Measurements from ENCODE around the gene CSNK2A2.

The CSNK2A2 gene

DNA sequence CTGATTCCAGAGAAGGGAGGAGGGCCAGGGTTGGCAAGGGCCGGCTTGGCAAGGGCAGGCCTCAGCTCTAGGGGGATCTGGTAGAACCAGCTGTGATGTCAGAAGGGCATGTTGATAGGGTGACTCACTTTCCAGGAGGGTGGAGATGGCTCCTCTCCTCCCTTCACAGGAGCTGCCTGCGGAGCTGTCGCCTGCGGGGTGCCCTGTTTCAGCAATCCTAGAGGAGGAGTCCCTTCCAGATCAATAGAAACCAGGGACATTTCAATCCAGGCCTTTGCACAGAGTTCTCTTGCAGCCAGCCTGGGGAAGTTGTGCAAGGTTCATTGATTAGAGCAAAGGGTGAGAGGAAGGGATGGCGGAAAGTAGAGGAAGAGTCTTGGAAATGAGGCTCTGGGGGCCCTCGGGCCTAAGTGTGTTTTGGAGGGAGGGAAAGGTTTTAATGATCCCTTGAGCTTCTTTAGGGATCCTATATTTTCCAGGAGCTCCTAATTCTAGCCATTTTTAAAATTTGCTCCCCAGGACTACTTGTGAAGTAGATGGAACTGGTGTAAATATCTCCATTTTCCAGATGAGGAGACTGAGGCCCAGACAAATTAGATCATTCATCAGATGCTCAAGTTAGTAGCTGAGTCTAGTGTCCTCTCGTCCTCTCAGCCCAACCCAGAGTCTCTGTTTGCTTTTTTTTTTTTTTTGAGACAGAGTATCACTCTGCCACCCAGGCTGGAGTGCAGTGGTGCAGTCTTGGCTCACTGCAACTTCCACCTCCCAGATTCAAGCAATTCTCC is 24.8 kb upstream of the CSNK2A2 start:
- Histone ChIP-seq H3K9me3 (ENCODE audit: control insufficient read depth in 5 of 5, low read length in 5 of 5) (peaks cover 0 to 3% (median 0%) of the 10 kb centered on the region in 5 donors), H3K27ac (ENCODE audit: low read depth, low read length) (no peak overlapping the region), H3K4me3 (ENCODE audit: low read depth in 1 of 5, low read length in 5 of 5) (peak overlapping the region in 1 of 5 donors; percentile 3), H3K9ac (ENCODE audit: low read length in 5 of 5) (no peak overlapping the region), H3K36me3 (ENCODE audit: control insufficient read depth in 5 of 5, insufficient read depth in 5 of 5, low read length in 5 of 5) (no peaks in the 10 kb centered on the region), H3K27me3 (ENCODE audit: control insufficient read depth in 5 of 5, insufficient read depth in 4 of 5, low read length in 5 of 5) (peaks cover 0 to 2% (median 0%) of the 10 kb centered on the region in 5 donors), H3K4me1 (ENCODE audit: control insufficient read depth in 5 of 5, insufficient read depth in 5 of 5, low read length in 5 of 5) (peaks cover 0 to 13% (median 6%) of the 10 kb centered on the region in 5 donors)

DNA sequence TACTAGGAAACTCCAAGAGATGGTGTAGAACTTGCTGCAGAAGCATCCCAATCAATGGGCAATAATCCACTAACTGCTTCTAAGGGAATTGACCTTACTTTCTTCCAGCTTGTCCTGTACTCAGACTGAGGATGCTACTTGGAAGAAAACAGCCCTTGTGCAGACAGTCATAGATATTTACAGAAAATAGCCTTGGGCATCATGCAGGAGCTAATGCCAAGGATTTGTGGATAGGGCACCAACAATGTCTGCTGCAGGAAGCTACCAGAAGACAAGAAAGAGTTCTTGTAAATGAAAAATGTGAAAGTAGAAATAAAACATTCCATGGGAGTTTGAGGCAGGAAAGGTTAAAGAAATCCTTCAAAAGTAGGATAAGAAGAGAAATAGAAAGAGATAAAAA is 21.5 kb upstream of the CSNK2A2 start:
- Histone ChIP-seq H3K9me3 (ENCODE audit: control insufficient read depth in 5 of 5, low read length in 5 of 5) (peaks cover 0 to 8% (median 3%) of the 10 kb centered on the region in 5 donors), H3K27me3 (ENCODE audit: control insufficient read depth in 5 of 5, insufficient read depth in 4 of 5, low read length in 5 of 5) (peaks cover 0 to 6% (median 0%) of the 10 kb centered on the region in 5 donors), H3K4me1 (ENCODE audit: control insufficient read depth in 5 of 5, insufficient read depth in 5 of 5, low read length in 5 of 5) (peaks cover 0 to 13% (median 6%) of the 10 kb centered on the region in 5 donors), H3K4me3 (ENCODE audit: low read depth in 1 of 5, low read length in 5 of 5) (no peak overlapping the region), H3K36me3 (ENCODE audit: control insufficient read depth in 5 of 5, insufficient read depth in 5 of 5, low read length in 5 of 5) (no peaks in the 10 kb centered on the region), H3K27ac (ENCODE audit: low read depth, low read length) (no peak overlapping the region), H3K9ac (ENCODE audit: low read length in 5 of 5) (no peak overlapping the region)

DNA sequence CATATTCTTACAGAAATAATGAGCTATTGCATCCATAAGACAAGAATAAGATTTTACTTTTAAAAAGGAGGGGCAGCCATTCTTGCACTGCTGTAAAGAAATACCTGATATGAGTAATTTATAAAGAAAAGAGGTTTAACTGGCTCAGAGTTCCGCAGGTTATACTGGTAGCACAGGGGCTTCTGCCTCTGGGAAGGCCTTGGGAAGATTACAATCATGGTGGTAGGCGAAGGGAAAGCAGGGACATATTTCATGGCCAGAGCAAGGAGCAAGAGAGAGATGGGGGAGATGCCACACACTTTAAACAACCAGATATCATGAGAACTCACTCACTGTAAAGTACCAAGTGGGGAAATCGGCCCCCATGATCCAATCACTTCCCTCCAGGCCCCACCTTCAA is 20.9 kb upstream of the CSNK2A2 start:
- no peaks in the 10 kb centered on the region for H3K36me3 ChIP-seq (ENCODE audit: control insufficient read depth in 5 of 5, insufficient read depth in 5 of 5, low read length in 5 of 5)
- no peak overlapping the region for H3K4me3 ChIP-seq (ENCODE audit: low read depth in 1 of 5, low read length in 5 of 5)
- H3K27ac ChIP-seq (ENCODE audit: low read depth, low read length) = no peak overlapping the region
- H3K27me3 ChIP-seq (ENCODE audit: control insufficient read depth in 5 of 5, insufficient read depth in 4 of 5, low read length in 5 of 5) = peaks cover 0 to 6% (median 0%) of the 10 kb centered on the region in 5 donors
- H3K4me1 ChIP-seq (ENCODE audit: control insufficient read depth in 5 of 5, insufficient read depth in 5 of 5, low read length in 5 of 5) = peaks cover 0 to 13% (median 6%) of the 10 kb centered on the region in 5 donors
- peaks cover 0 to 8% (median 3%) of the 10 kb centered on the region in 5 donors for H3K9me3 ChIP-seq (ENCODE audit: control insufficient read depth in 5 of 5, low read length in 5 of 5)
- no peak overlapping the region for H3K9ac ChIP-seq (ENCODE audit: low read length in 5 of 5)

DNA sequence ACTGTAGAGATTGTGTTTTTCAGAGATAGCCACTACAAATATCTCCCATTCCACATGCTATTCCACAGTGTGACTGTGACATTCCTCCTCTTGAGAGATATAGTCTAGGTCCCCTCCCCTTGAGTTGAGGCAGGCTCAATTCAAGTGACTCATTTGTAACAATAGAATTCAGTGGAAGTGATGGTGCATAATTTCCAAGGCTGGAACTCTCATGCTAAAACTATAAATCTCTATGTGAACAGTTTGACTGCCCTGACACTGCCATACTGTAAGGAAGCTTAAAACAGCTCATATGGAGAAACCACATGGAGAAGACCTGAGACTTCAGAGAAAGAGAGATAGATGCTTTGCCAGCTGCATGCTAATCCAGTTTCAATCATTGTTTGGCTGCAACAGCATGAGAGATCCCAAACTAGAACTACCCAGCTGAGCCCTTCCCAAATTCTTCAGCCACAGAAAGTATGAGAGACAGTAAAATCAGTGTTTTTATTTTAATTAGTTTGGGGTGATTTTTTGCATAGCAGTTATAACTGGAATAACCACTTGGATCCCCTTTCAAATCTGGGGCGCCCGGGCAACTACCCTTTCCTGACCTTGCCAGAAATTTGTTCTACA is 19.5 kb upstream of the CSNK2A2 start:
- no peak overlapping the region for H3K9ac ChIP-seq (ENCODE audit: low read length in 5 of 5)
- H3K27me3 ChIP-seq (ENCODE audit: control insufficient read depth in 5 of 5, insufficient read depth in 4 of 5, low read length in 5 of 5) = peaks cover 0 to 6% (median 0%) of the 10 kb centered on the region in 5 donors
- peaks cover 0 to 8% (median 3%) of the 10 kb centered on the region in 5 donors for H3K9me3 ChIP-seq (ENCODE audit: control insufficient read depth in 5 of 5, low read length in 5 of 5)
- no peak overlapping the region for H3K4me3 ChIP-seq (ENCODE audit: low read depth in 1 of 5, low read length in 5 of 5)
- H3K36me3 ChIP-seq (ENCODE audit: control insufficient read depth in 5 of 5, insufficient read depth in 5 of 5, low read length in 5 of 5) = no peaks in the 10 kb centered on the region
- no peak overlapping the region for H3K27ac ChIP-seq (ENCODE audit: low read depth, low read length)
- peaks cover 0 to 7% (median 2%) of the 10 kb centered on the region in 5 donors for H3K4me1 ChIP-seq (ENCODE audit: control insufficient read depth in 5 of 5, insufficient read depth in 5 of 5, low read length in 5 of 5)

DNA sequence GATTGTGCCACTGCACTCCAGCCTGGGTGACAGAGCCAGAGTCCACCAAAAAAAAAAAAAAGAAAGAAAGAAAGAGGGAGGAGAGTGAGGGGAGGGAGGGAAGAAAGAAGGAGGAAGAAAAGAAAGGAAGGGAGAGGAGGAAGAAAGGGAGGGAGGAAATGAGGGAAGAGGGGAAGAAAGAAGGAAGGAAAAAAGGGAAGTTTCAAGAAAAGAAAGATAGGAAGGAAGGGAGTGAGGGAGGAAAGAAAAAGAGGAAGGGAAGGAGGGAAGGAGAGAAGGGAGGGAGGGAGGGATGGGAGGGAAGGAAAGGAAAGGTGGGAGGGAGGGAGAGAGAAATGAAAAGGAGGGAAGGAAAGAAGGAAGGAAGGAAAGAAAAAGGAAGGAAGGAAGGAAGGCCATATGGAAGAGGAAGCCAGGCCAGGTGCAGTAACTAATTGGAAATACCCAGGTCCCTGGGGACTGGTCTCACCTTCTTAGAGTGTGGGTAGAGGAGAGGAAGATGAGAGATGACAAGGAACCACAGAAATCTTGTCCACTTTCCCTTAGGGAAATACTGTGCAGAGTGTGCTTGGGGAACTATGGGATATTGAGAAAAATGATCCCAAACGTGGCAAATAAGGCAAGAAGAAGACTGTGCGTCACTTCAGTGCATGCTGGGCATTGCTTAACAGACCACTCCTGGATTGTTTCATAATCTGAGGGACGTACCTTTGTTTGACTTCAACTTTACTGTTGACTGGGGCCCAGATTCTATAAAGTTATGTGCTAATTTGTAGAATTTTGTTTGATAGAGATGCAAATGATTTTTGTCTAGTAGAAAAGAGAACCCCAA is 15.1 kb upstream of the CSNK2A2 start:
- H3K4me3 ChIP-seq (ENCODE audit: low read depth in 1 of 5, low read length in 5 of 5) = no peak overlapping the region
- peaks cover 0 to 8% (median 0%) of the 10 kb centered on the region in 5 donors for H3K9me3 ChIP-seq (ENCODE audit: control insufficient read depth in 5 of 5, low read length in 5 of 5)
- no peaks in the 10 kb centered on the region for H3K4me1 ChIP-seq (ENCODE audit: control insufficient read depth in 5 of 5, insufficient read depth in 5 of 5, low read length in 5 of 5)
- no peak overlapping the region for H3K9ac ChIP-seq (ENCODE audit: low read length in 5 of 5)
- H3K36me3 ChIP-seq (ENCODE audit: control insufficient read depth in 5 of 5, insufficient read depth in 5 of 5, low read length in 5 of 5) = no peaks in the 10 kb centered on the region
- peaks cover 0 to 6% (median 2%) of the 10 kb centered on the region in 5 donors for H3K27me3 ChIP-seq (ENCODE audit: control insufficient read depth in 5 of 5, insufficient read depth in 4 of 5, low read length in 5 of 5)
- H3K27ac ChIP-seq (ENCODE audit: low read depth, low read length) = no peak overlapping the region

DNA sequence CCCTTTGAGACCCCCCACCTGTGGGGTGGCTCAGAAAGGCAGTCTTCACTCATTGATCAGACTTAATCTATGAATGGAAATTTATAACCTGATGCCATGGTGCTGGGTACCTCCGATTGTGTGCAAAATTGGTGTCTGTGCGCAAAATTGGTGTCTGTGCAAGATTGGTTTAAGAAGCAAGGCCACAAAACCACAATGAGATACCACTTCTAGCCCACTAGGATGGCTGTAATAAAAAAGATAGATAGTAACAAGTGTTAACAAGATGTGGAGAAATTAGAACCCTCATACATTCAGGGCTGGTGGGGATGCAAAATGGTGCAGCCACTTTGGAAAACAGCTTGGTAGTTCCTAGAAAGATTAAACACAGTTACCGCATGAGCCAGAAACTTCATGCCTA is 13.9 kb upstream of the CSNK2A2 start:
- Histone ChIP-seq H3K36me3 (ENCODE audit: control insufficient read depth in 5 of 5, insufficient read depth in 5 of 5, low read length in 5 of 5) (no peaks in the 10 kb centered on the region), H3K4me3 (ENCODE audit: low read depth in 1 of 5, low read length in 5 of 5) (no peak overlapping the region), H3K9ac (ENCODE audit: low read length in 5 of 5) (no peak overlapping the region), H3K4me1 (ENCODE audit: control insufficient read depth in 5 of 5, insufficient read depth in 5 of 5, low read length in 5 of 5) (no peaks in the 10 kb centered on the region), H3K9me3 (ENCODE audit: control insufficient read depth in 5 of 5, low read length in 5 of 5) (peaks cover 0 to under 1% (median 0%) of the 10 kb centered on the region in 5 donors), H3K27ac (ENCODE audit: low read depth, low read length) (no peak overlapping the region), H3K27me3 (ENCODE audit: control insufficient read depth in 5 of 5, insufficient read depth in 4 of 5, low read length in 5 of 5) (peaks cover 0 to 6% (median 2%) of the 10 kb centered on the region in 5 donors)

DNA sequence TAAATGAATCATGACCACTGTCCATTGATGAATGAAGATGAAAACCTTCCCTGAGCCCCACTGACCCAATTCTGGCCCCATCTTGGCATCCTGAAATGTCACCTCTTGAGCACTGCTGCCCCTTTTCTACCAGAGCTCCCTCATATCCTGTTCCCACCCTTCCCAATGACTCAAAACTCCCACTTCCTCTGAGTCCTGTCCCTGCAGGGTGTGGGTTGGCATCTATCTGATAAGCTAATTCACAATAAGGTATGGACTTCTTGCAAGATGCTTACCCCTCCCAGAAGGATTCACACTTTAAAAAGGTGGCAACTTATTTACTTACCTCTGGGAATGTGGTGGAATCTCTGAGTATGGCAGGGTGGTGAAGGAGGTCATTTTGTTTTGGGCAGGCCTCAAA is 13.3 kb upstream of the CSNK2A2 start:
- Histone ChIP-seq H3K27me3 (ENCODE audit: control insufficient read depth in 5 of 5, insufficient read depth in 4 of 5, low read length in 5 of 5) (peaks cover 0 to 3% (median 0%) of the 10 kb centered on the region in 5 donors), H3K4me3 (ENCODE audit: low read depth in 1 of 5, low read length in 5 of 5) (no peak overlapping the region), H3K4me1 (ENCODE audit: control insufficient read depth in 5 of 5, insufficient read depth in 5 of 5, low read length in 5 of 5) (no peaks in the 10 kb centered on the region), H3K27ac (ENCODE audit: low read depth, low read length) (no peak overlapping the region), H3K9ac (ENCODE audit: low read length in 5 of 5) (no peak overlapping the region), H3K9me3 (ENCODE audit: control insufficient read depth in 5 of 5, low read length in 5 of 5) (no peaks in the 10 kb centered on the region), H3K36me3 (ENCODE audit: control insufficient read depth in 5 of 5, insufficient read depth in 5 of 5, low read length in 5 of 5) (no peaks in the 10 kb centered on the region)

DNA sequence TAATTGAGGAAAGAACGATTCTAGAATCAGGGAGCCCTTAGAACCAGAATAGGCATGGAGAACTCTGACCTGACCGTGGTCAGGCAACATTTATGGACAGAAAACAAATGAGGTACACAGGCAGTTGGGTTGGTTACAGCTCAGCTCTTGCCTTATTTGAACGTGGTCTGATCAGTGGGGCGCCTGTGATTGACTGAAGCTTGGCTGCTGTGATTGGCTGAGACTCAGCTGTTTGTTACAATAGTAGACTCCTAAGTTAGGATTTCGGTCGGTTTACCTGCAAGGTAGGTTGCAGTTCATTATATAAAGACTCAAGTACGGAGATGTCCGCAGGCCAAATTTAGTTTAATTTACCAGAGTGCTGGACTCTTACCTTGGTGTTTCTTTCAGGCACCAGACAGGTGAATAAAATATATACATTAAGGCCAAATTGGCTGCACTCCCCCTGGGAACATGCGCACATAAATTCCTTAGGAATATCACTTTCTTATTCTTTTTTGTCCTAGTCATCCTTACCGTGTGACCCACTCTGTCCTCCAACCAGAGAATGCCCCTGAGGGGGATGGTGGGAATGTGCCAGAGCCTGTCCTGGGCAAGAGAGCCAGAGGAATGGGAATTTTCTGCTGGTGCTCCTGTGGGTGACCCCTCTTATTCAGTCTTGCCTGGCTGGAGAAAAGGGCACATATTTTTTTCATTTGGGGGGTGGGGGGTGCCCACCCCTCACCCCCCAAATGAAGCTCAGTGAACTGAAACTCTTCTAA is 7.5 kb upstream of the CSNK2A2 start:
- H3K9ac ChIP-seq (ENCODE audit: low read length in 5 of 5) = no peak overlapping the region
- no peak overlapping the region for H3K27ac ChIP-seq (ENCODE audit: low read depth, low read length)
- H3K36me3 ChIP-seq (ENCODE audit: control insufficient read depth in 5 of 5, insufficient read depth in 5 of 5, low read length in 5 of 5) = no peaks in the 10 kb centered on the region
- no peaks in the 10 kb centered on the region for H3K9me3 ChIP-seq (ENCODE audit: control insufficient read depth in 5 of 5, low read length in 5 of 5)
- H3K4me1 ChIP-seq (ENCODE audit: control insufficient read depth in 5 of 5, insufficient read depth in 5 of 5, low read length in 5 of 5) = no peaks in the 10 kb centered on the region
- peaks cover 0 to 3% (median 0%) of the 10 kb centered on the region in 5 donors for H3K27me3 ChIP-seq (ENCODE audit: control insufficient read depth in 5 of 5, insufficient read depth in 4 of 5, low read length in 5 of 5)
- no peak overlapping the region for H3K4me3 ChIP-seq (ENCODE audit: low read depth in 1 of 5, low read length in 5 of 5)

DNA sequence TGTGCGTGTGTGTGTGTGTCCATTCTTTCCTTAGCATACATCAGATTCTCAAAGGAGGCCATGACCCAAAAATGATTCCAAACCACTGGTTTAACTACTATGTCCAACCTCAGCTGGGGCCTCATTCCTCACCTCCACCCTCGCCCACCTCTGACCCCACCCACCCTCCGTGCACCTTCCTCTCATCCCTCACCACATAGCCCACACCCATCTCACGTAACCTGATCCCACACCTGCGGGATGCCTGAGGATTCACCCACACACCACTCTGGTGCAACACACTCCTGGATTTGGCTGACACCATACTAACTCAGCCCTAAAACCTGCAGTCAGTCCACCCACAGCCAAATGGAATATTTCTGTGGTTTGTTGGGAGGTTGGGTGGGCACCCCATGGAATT is 3.3 kb upstream of the CSNK2A2 start:
- no peaks in the 10 kb centered on the region for H3K9me3 ChIP-seq (ENCODE audit: control insufficient read depth in 5 of 5, low read length in 5 of 5)
- no peak overlapping the region for H3K9ac ChIP-seq (ENCODE audit: low read length in 5 of 5)
- H3K4me3 ChIP-seq (ENCODE audit: low read depth in 1 of 5, low read length in 5 of 5) = no peak overlapping the region
- no peak overlapping the region for H3K27ac ChIP-seq (ENCODE audit: low read depth, low read length)
- peaks cover 0 to under 1% (median 0%) of the 10 kb centered on the region in 5 donors for H3K36me3 ChIP-seq (ENCODE audit: control insufficient read depth in 5 of 5, insufficient read depth in 5 of 5, low read length in 5 of 5)
- H3K27me3 ChIP-seq (ENCODE audit: control insufficient read depth in 5 of 5, insufficient read depth in 4 of 5, low read length in 5 of 5) = no peaks in the 10 kb centered on the region
- peaks cover 5 to 17% (median 17%) of the 10 kb centered on the region in 5 donors for H3K4me1 ChIP-seq (ENCODE audit: control insufficient read depth in 5 of 5, insufficient read depth in 5 of 5, low read length in 5 of 5)
